Endothelial cell of umbilical vein (primary cell): ENCODE measurements around the gene DPH7. TPM values are rescaled to one million over a fixed set of nuclear protein-coding genes. Genes with fewer than 3 reads are reported as not detected.

ENCODE experiments used
- BruUV-seq: library from RNA; stranded (reverse); fragments of 400-500 nt; replicated peaks from 2 replicates; lab custom pipeline; 2021; lab: Mats Ljungman, UMichigan
- CTCF ChIA-PET: fragments of 300-600, 350-600 bp; sonication (Branson Sonifier 250); formaldehyde crosslinking; loops from one replicate; lab custom pipeline; 2021; ENCODE audit warnings: antibody characterized with exemption, inconsistent platforms; lab: Charles Lee
- POLR2A ChIA-PET: fragments of 300-600, 350-600 bp; sonication (Branson Sonifier 250); formaldehyde crosslinking; loops from one replicate; lab custom pipeline; 2021; ENCODE audit warnings: antibody characterized with exemption, inconsistent platforms; lab: Charles Lee
- DNase-seq: peaks from one replicate; pipeline ENCODE4 v3.0.0-alpha.2; 2011; ENCODE audit warnings: low read depth, low spot score
- FAIRE-seq: peaks from 2 replicates; lab custom pipeline; 2011; peaks lifted over from hg19 to GRCh38; lab: Jason Lieb, UNC
- H2AFZ ChIP-seq: 2 replicates; pipeline ENCODE4 v1.6.0; 2012; ENCODE audit warnings: low read depth, low read length, control low read depth, inconsistent platforms
- H3K27ac ChIP-seq: 2 replicates; pipeline ENCODE4 v1.5.1; 2011; ENCODE audit warnings: low read depth, mild to moderate bottlenecking, control low read depth, low read length, moderate library complexity; ENCODE audit not compliant: insufficient read depth
- H3K27me3 ChIP-seq, 2 experiments: 2 replicates each; pipeline versions ENCODE4 v1.6.0 to v1.6.1; 2011; ENCODE audit warnings: low read length in 2 of 2, mixed read lengths in 1 of 2; ENCODE audit not compliant: control insufficient read depth in 2 of 2, insufficient read depth in 2 of 2
- H3K36me3 ChIP-seq, 2 experiments: 2 replicates in 1 of 2; 3 replicates in 1 of 2; pipeline ENCODE4 v1.5.1; 2011; ENCODE audit warnings: low read length in 2 of 2, mild to moderate bottlenecking in 1 of 2, moderate library complexity in 1 of 2; ENCODE audit not compliant: control insufficient read depth in 2 of 2, insufficient read depth in 2 of 2; ENCODE audit errors: extremely low read depth in 1 of 2
- H3K4me1 ChIP-seq: 3 replicates; pipeline ENCODE4 v1.5.1; 2011; ENCODE audit warnings: mild to moderate bottlenecking, low read length; ENCODE audit not compliant: control insufficient read depth, insufficient read depth; ENCODE audit errors: extremely low read depth
- H3K4me2 ChIP-seq: 2 replicates; pipeline ENCODE4 v1.6.1; 2011; ENCODE audit warnings: low read length, control low read depth, mixed read lengths; ENCODE audit not compliant: insufficient read depth
- H3K4me3 ChIP-seq, 3 experiments: fragments of 200-600 bp in 1 of 3; sonication (generic), shearing (Covaris generic) in 1 of 3; replicated peaks in 1 of 3; 2 replicates each; pipeline ENCODE4 v1.5.1; 2011 to 2016; ENCODE audit warnings: control low read depth in 3 of 3, low read length in 3 of 3, mild to moderate bottlenecking in 2 of 3, inconsistent platforms in 1 of 3, low read depth in 1 of 3, moderate library complexity in 1 of 3; ENCODE audit not compliant: insufficient read depth in 1 of 3
- H3K79me2 ChIP-seq: 2 replicates; pipeline ENCODE4 v1.6.0; 2012; ENCODE audit warnings: low read length, inconsistent platforms; ENCODE audit not compliant: control insufficient read depth, insufficient read depth
- H3K9ac ChIP-seq: replicated peaks from 2 replicates; pipeline ENCODE3; 2011; ENCODE audit warnings: low read length, control low read depth; ENCODE audit not compliant: insufficient read depth; ENCODE audit errors: extremely low read depth
- H3K9me1 ChIP-seq: replicated peaks from 3 replicates; pipeline ENCODE4 v1.6.0; 2011; ENCODE audit warnings: mild to moderate bottlenecking, low read length; ENCODE audit not compliant: control insufficient read depth, insufficient read depth; ENCODE audit errors: extremely low read depth
- H3K9me3 ChIP-seq: replicated peaks from 2 replicates; pipeline ENCODE4 v1.5.1; 2012; ENCODE audit warnings: low read length, inconsistent platforms; ENCODE audit not compliant: control insufficient read depth, insufficient read depth
- H4K20me1 ChIP-seq: replicated peaks from 2 replicates; pipeline ENCODE3; 2011; ENCODE audit warnings: mild to moderate bottlenecking, low read length; ENCODE audit not compliant: control insufficient read depth, insufficient read depth; ENCODE audit errors: extremely low read depth
- CTCF ChIP-seq, 2 donors: IDR thresholded peaks; 1 replicate in 1 of 2; 2 replicates in 1 of 2; pipeline ENCODE4 v1.5.1; 2011; ENCODE audit warnings: low read length in 2 of 2, mild to moderate bottlenecking in 2 of 2, moderate library complexity in 2 of 2, control low read depth in 1 of 2, inconsistent platforms in 1 of 2, low read depth in 1 of 2; ENCODE audit not compliant: insufficient read depth in 1 of 2; ENCODE audit errors: extremely low read depth in 1 of 2
- EZH2 ChIP-seq: IDR thresholded peaks from 2 replicates; pipeline ENCODE4 v1.6.1; 2012; ENCODE audit warnings: borderline replicate concordance, low read depth, mild to moderate bottlenecking, moderate library complexity, low read length, inconsistent platforms; ENCODE audit not compliant: severe bottlenecking
- FOS ChIP-seq: IDR thresholded peaks from 2 replicates; pipeline ENCODE4 v1.6.1; 2011; ENCODE audit warnings: mild to moderate bottlenecking, low read length, moderate library complexity, borderline replicate concordance; ENCODE audit not compliant: insufficient read depth
- GATA2 ChIP-seq: IDR thresholded peaks from 2 replicates; pipeline ENCODE4 v1.7.0; 2011; ENCODE audit warnings: low read depth, mild to moderate bottlenecking, moderate library complexity, mixed read lengths, low read length; ENCODE audit not compliant: insufficient read length, insufficient read depth
- JUN ChIP-seq: IDR thresholded peaks from 2 replicates; pipeline ENCODE4 v1.6.1; 2011; ENCODE audit warnings: borderline replicate concordance, low read depth; ENCODE audit not compliant: insufficient read length, insufficient read depth
- MYC ChIP-seq: IDR thresholded peaks from one replicate; pipeline ENCODE4 v1.6.1; 2011; ENCODE audit warnings: mild to moderate bottlenecking, low read depth, low read length
- POLR2A ChIP-seq: IDR thresholded peaks from 2 replicates; pipeline ENCODE4 v1.6.1; 2012; ENCODE audit warnings: low read depth, mild to moderate bottlenecking, control low read depth, low read length
- POLR2AphosphoS5 ChIP-seq: IDR thresholded peaks from 2 replicates; pipeline ENCODE4 v1.6.1; 2012; ENCODE audit warnings: low read depth, mild to moderate bottlenecking, control low read depth, low read length, moderate library complexity; ENCODE audit not compliant: insufficient read depth
- dilution Hi-C: fragments of 300-500 bp; cut with MboI; formaldehyde crosslinking; loops from one replicate; pipeline ENCODE4 v1.15.0; 2019; ENCODE audit warnings: low sequenced_read_pairs; ENCODE audit not compliant: extremely low pct_ligation_motif_present
- intact Hi-C: fragments of 100-400 bp; cut with micrococcal nuclease; formaldehyde crosslinking; loops from one replicate; pipeline ENCODE4 v1.10.0; 2022
- polyA plus RNA-seq, 4 experiments: library from polyadenylated mRNA; depleted of rRNA in 3 of 4; stranded (reverse) in 3 of 4; unstranded in 1 of 4; fragments of >200 nt; gene quantifications; 2 replicates each; pipeline versions ENCODE4 v1.2.1 to v1.2.3, GENCODE V29; 2011 to 2012; ENCODE audit warnings: missing spikeins in 1 of 4
- total RNA-seq: library from RNA; stranded (reverse); gene quantifications from 2 replicates; pipeline ENCODE4 v1.2.3, GENCODE V29; 2021
- TF ChIP-seq, protein P1 (sequence below): IDR thresholded peaks from 2 replicates; pipeline ENCODE4 v1.6.1; 2011; ENCODE audit not compliant: insufficient read depth, insufficient read length

DPH7 gene
- total and polyA plus RNA-seq, 2 donors (not counting 3 experiments of a cell fraction or from before 2014, with no cell fraction given) = 41.8 to 43.2 TPM

- Histone ChIP-seq H3K9me1 (no peaks in the 10 kb centered on the region), H3K4me2 (peak overlapping the region; percentile 59), H3K4me3 (peak overlapping the region; percentile 7 to 80 (median 42)), H3K4me1 (peaks cover 9% of the 10 kb centered on the region), H3K79me2 (peaks cover 18% of the 10 kb centered on the region), H3K27me3 (no peaks in the 10 kb centered on the region), H3K36me3 (peaks cover 13 to 27% of the 10 kb centered on the region in 2 experiments), H4K20me1 (no peaks in the 10 kb centered on the region), H3K9me3 (no peaks in the 10 kb centered on the region), H2AFZ (no peak overlapping the region), H3K9ac (peak overlapping the region; percentile 56), H3K27ac (no peak overlapping the region)
- TF ChIP-seq CTCF (IDR thresholded peaks at IDR 0.05; ENCODE audit: extremely low read depth in 1 of 2, insufficient read depth in 1 of 2, low read depth in 1 of 2, low read length in 2 of 2) = no peak
- no peak for TF ChIP-seq MYC
- TF ChIP-seq, protein P1, sequence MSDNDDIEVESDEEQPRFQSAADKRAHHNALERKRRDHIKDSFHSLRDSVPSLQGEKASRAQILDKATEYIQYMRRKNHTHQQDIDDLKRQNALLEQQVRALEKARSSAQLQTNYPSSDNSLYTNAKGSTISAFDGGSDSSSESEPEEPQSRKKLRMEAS = no peak
- no peak for TF ChIP-seq POLR2A
- TF ChIP-seq GATA2 = no peak
- no peak for TF ChIP-seq JUN
- no peak for TF ChIP-seq FOS
- no peak for TF ChIP-seq POLR2AphosphoS5
- TF ChIP-seq EZH2 = no peak
- DNase-seq (peak; percentile 36), FAIRE-seq (peak; percentile 84)
- ChIA-PET POLR2A (no interaction called here), CTCF (interaction anchor here (2.4 kb wide), 1 partner anchor 11 kb away, joined by 15 read pairs; the partner anchor contains the start of gene DPH7)
- intact Hi-C loops (loop anchor here (1.0 kb wide), 3 partner anchors 16 to 38 kb away; partner anchors contain the start of genes ARRDC1 and MRPL41), dilution Hi-C loops (no loop called here)
- BruUV-seq = no TSS peak
These were observed 10.9 kb upstream of the DPH7 start for GRCh38 chr9:137589441-137590122.
